ENCODE measurements around the gene IPO4.
A peak's percentile ranks its signal among the peaks of the same experiment; 100 is the strongest.

DNA sequence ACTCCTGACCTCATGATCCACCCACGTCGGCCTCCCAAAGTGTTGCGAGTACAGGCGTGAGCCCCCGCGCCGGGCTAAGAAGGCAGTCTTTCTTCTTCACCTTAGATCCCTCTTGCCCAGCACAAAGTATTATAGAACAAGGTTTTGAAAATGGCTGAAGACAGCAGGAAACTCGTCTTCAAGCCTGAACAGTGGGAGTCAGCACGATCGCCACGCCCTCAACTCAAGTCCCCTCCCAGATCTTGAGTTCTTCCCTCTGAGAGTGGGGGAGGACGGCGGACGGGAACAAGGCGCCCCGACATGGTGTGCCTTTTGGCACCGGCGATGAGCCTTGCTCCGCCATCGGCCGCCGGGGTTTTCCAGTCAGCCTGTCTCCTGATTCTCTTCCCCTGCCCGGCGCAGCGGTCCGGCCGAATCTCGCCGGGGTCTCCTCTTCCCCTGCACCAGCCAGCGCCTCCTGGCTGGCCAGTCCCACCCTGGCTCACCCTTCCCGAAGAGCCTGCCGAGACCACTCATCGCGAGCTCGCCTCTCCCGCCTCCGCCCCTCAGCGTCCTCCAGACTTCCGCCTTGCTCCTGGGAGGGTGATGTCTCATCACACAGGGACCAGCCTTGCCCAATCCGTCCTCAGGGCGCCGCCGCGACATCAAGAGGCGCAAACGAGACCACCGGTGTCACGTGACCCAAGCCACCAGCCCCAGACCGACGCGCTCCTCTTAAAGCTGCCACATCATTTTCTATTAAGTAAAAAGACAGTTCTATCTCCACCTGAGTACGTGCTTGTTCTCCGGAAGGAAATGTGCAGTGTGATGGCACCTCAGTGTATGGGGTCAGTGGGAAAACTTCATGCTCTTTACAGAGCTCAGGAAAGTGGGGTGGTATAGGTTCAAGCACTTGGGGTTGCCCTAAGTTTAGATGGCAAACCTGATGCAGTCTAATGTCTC, 24.6 kb upstream of the IPO4 start, which contains the start of gene CHMP4A:
- TF ChIP-seq, protein P1, sequence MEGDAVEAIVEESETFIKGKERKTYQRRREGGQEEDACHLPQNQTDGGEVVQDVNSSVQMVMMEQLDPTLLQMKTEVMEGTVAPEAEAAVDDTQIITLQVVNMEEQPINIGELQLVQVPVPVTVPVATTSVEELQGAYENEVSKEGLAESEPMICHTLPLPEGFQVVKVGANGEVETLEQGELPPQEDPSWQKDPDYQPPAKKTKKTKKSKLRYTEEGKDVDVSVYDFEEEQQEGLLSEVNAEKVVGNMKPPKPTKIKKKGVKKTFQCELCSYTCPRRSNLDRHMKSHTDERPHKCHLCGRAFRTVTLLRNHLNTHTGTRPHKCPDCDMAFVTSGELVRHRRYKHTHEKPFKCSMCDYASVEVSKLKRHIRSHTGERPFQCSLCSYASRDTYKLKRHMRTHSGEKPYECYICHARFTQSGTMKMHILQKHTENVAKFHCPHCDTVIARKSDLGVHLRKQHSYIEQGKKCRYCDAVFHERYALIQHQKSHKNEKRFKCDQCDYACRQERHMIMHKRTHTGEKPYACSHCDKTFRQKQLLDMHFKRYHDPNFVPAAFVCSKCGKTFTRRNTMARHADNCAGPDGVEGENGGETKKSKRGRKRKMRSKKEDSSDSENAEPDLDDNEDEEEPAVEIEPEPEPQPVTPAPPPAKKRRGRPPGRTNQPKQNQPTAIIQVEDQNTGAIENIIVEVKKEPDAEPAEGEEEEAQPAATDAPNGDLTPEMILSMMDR (IDR thresholded peaks at IDR 0.05 in 2 of 3, conservative IDR thresholded peaks at IDR 0.05 in 1 of 3; ENCODE audit: borderline replicate concordance in 1 of 3, insufficient read depth in 1 of 3, low read depth in 2 of 3, low read length in 2 of 3) = 0 out of 6 replicates have a peak, but pooled peaks of 1 of the 3 experiments have one; percentile 12
- TF ChIP-seq CBX3 (IDR thresholded peaks at IDR 0.05; ENCODE audit: low read depth) = no peak
- peak; percentile 85 for TF ChIP-seq SIN3A (IDR thresholded peaks at IDR 0.05; ENCODE audit: low read depth)
- TF ChIP-seq POLR2A (IDR thresholded peaks at IDR 0.05; ENCODE audit: borderline replicate concordance, extremely low read depth, insufficient read depth, insufficient read length) = peak; percentile 77
- TF ChIP-seq POLR2AphosphoS5 (IDR thresholded peaks at IDR 0.05; ENCODE audit: low read depth, low read length) = peak; percentile 90
- peak; percentile 89 for TF ChIP-seq MAX (IDR thresholded peaks at IDR 0.05)
- TF ChIP-seq EZH2 (IDR thresholded peaks at IDR 0.05) = no peak
